Thyroid gland (tissue), 4 donors: ENCODE measurements around the gene GAMT. TPM values are rescaled to one million over a fixed set of nuclear protein-coding genes. Genes with fewer than 3 reads are reported as not detected.
"Not testable (repeated sequence)": the region's sequence is repeated elsewhere in the genome, so short reads cannot be mapped to it uniquely, and the experiment has no call there.

Experiments used
- DNase-seq, 2 donors: peaks; one replicate each; pipeline ENCODE4 v3.0.0-alpha.2; 2019
- H3K27ac ChIP-seq, 3 donors: fragments of 200-600 bp; sonication (generic); 1 replicate in 2 of 3; 2 replicates in 1 of 3; pipeline ENCODE4 v1.5.1; 2016 to 2019; ENCODE audit warnings: mild to moderate bottlenecking in 1 of 3, moderate library complexity in 1 of 3
- H3K27me3 ChIP-seq: fragments of 200-600 bp; sonication (generic); one replicate; pipeline ENCODE4 v1.5.1; 2019
- H3K36me3 ChIP-seq, 2 donors: fragments of 200-600 bp; sonication (generic); one replicate each; pipeline ENCODE4 v1.5.1; 2016 to 2019
- H3K4me1 ChIP-seq, 2 donors: fragments of 200-600 bp; sonication (generic); one replicate each; pipeline ENCODE4 v1.5.1; 2017 to 2019
- H3K4me3 ChIP-seq, 3 donors: fragments of 200-600 bp; sonication (generic); replicated peaks in 1 of 3; 1 replicate in 2 of 3; 2 replicates in 1 of 3; pipeline ENCODE4 v1.5.1; 2016; ENCODE audit warnings: mild to moderate bottlenecking in 1 of 3
- H3K9me3 ChIP-seq: fragments of 200-600 bp; sonication (generic); one replicate; pipeline ENCODE4 v1.5.1; 2017
- CTCF ChIP-seq, 6 experiments: fragments of 200-600 bp in 3 of 6; fragments of 450-650 bp in 3 of 6; sonication (generic) in 3 of 6; IDR thresholded peaks; one replicate each; pipeline ENCODE4 v1.5.1; 2016 to 2019; ENCODE audit warnings: antibody characterized with exemption in 6 of 6, mild to moderate bottlenecking in 2 of 6, inconsistent platforms in 1 of 6, moderate library complexity in 1 of 6
- POLR2A ChIP-seq, 2 donors: fragments of 450-650 bp; IDR thresholded peaks; one replicate each; pipeline ENCODE4 v1.6.1; 2017; ENCODE audit warnings: antibody characterized with exemption in 2 of 2, mild to moderate bottlenecking in 2 of 2, moderate library complexity in 1 of 2
- WGBS, 2 donors: methylation state at CpG; one replicate each; pipeline ENCODE4 v1.1.5; 2017; 5-methylcytosine and 5-hydroxymethylcytosine counted together
- intact Hi-C: fragments of 100-400 bp; cut with DNase I; formaldehyde crosslinking; loops from one replicate; pipeline ENCODE4 v1.15.1; 2023
- total RNA-seq, 4 donors: library from RNA; depleted of rRNA; stranded (reverse); fragments of >200 nt; gene quantifications; one replicate each; pipeline ENCODE4 v1.2.3, GENCODE V29; 2016

GAMT gene
- total RNA-seq, 4 donors from 2014 or later, result 22.2 to 39.5 (median 29.1) TPM

- no peak overlapping the region for H3K4me3 ChIP-seq
- no peak for TF ChIP-seq CTCF (IDR thresholded peaks at IDR 0.05)
- TF ChIP-seq POLR2A (IDR thresholded peaks at IDR 0.05), result no peak
- peaks cover 58% of the 10 kb centered on the region in 2 donors for H3K36me3 ChIP-seq
- H3K27me3 ChIP-seq, result no peaks in the 10 kb centered on the region
- no peak for DNase-seq
- 94% methylated on average over 21 to 29 of the region's 37 CpGs for WGBS, 2 donors
- intact Hi-C loops, result no loop called here
- H3K27ac ChIP-seq, result no peak overlapping the region
- H3K9me3 ChIP-seq, result no peaks in the 10 kb centered on the region
- H3K4me1 ChIP-seq, result peaks cover 11 to 13% of the 10 kb centered on the region in 2 donors
Measured at GRCh38 chr19:1421218-1421957, 20.0 kb upstream of the GAMT start.

GRCh38 chr19:1420590-1420989 is 19.2 kb upstream of the GAMT start:
- TF ChIP-seq CTCF (IDR thresholded peaks at IDR 0.05), result no peak
- no peak for TF ChIP-seq POLR2A (IDR thresholded peaks at IDR 0.05)
- Histone ChIP-seq H3K27me3 (no peaks in the 10 kb centered on the region), H3K36me3 (peaks cover 56 to 58% of the 10 kb centered on the region in 2 donors), H3K4me3 (no peak overlapping the region), H3K27ac (no peak overlapping the region), H3K4me1 (peaks cover 19 to 21% of the 10 kb centered on the region in 2 donors), H3K9me3 (no peaks in the 10 kb centered on the region)
- WGBS, 2 donors, result 88 to 94% methylated on average over 13 to 15 of the region's 15 CpGs
- intact Hi-C loops, result no loop called here
- no peak for DNase-seq

GRCh38 chr19:1420085-1420484 is 18.7 kb upstream of the GAMT start:
- H3K27ac ChIP-seq, DNase-seq, H3K27me3 ChIP-seq, H3K9me3 ChIP-seq, intact Hi-C loops, H3K4me3 ChIP-seq: not testable (repeated sequence)
- H3K4me1 ChIP-seq, result peaks cover 23 to 24% of the 10 kb centered on the region in 2 donors
- peaks cover 51 to 56% of the 10 kb centered on the region in 2 donors for H3K36me3 ChIP-seq
- 95 to 97% methylated on average over 11 to 15 of the region's 43 CpGs for WGBS, 2 donors

- H3K27me3 ChIP-seq, result no peaks in the 10 kb centered on the region
- no peak overlapping the region for H3K4me3 ChIP-seq
- peaks cover 27 to 33% of the 10 kb centered on the region in 2 donors for H3K4me1 ChIP-seq
- no peak for DNase-seq
- peaks cover 47 to 49% of the 10 kb centered on the region in 2 donors for H3K36me3 ChIP-seq
- H3K9me3 ChIP-seq, result no peaks in the 10 kb centered on the region
- TF ChIP-seq POLR2A (IDR thresholded peaks at IDR 0.05), result no peak
- no peak for TF ChIP-seq CTCF (IDR thresholded peaks at IDR 0.05)
- intact Hi-C loops, result no loop called here
- 89 to 95% methylated on average over 13 to 19 of the region's 21 CpGs for WGBS, 2 donors
- no peak overlapping the region for H3K27ac ChIP-seq
Measured at GRCh38 chr19:1418951-1419738, 17.8 kb upstream of the GAMT start.

- Histone ChIP-seq H3K36me3 (peaks cover 41 to 43% of the 10 kb centered on the region in 2 donors), H3K27me3 (no peaks in the 10 kb centered on the region), H3K4me3 (no peak overlapping the region), H3K4me1 (peaks cover 27 to 34% of the 10 kb centered on the region in 2 donors), H3K9me3 (no peaks in the 10 kb centered on the region), H3K27ac (no peak overlapping the region)
- TF ChIP-seq POLR2A (IDR thresholded peaks at IDR 0.05), result no peak
- no peak for TF ChIP-seq CTCF (IDR thresholded peaks at IDR 0.05)
- 83 to 91% methylated on average over 13 of the region's 13 CpGs for WGBS, 2 donors
- intact Hi-C loops, result no loop called here
- DNase-seq, result no peak
Measured at GRCh38 chr19:1418496-1418775, 17.1 kb upstream of the GAMT start.
